CD4-positive, alpha-beta T cell treated with Interferon gamma for 1 hour (primary cell): ENCODE measurements around the gene SPARC.

ENCODE experiments used
- DNase-seq: peaks from one replicate; pipeline ENCODE4 v3.0.0-alpha.2; 2020

Gene SPARC

GRCh38 chr5:151651997-151652645 lies 34.6 kb downstream of the SPARC start:
- DNase-seq = peak; percentile 64

GRCh38 chr5:151648988-151649387 lies 37.7 kb downstream of the SPARC start:
- no peak for DNase-seq

- no peak for DNase-seq
Observed at GRCh38 chr5:151648089-151648488, 38.6 kb downstream of the SPARC start.

GRCh38 chr5:151647320-151647861 lies 39.3 kb downstream of the SPARC start:
- peak; percentile 23 for DNase-seq

GRCh38 chr5:151646334-151646733 lies 40.4 kb downstream of the SPARC start:
- DNase-seq = no peak

GRCh38 chr5:151643388-151643787 lies 43.3 kb downstream of the SPARC start:
- DNase-seq = no peak

GRCh38 chr5:151642472-151643140 lies 44.1 kb downstream of the SPARC start:
- DNase-seq = no peak

GRCh38 chr5:151638619-151639018 lies 48.1 kb downstream of the SPARC start:
- DNase-seq = no peak

- DNase-seq = no peak
Observed at GRCh38 chr5:151637676-151638075, 49.0 kb downstream of the SPARC start.

GRCh38 chr5:151633892-151634291 lies 52.8 kb downstream of the SPARC start:
- no peak for DNase-seq

GRCh38 chr5:151632941-151633340 lies 53.8 kb downstream of the SPARC start:
- DNase-seq = no peak

- DNase-seq = no peak
Observed at GRCh38 chr5:151632524-151632923, 54.2 kb downstream of the SPARC start.

GRCh38 chr5:151631941-151632340 lies 54.8 kb downstream of the SPARC start:
- no peak for DNase-seq

GRCh38 chr5:151630088-151630487 lies 56.6 kb downstream of the SPARC start:
- no peak for DNase-seq

- DNase-seq = no peak
Observed at GRCh38 chr5:151628112-151628823, 58.4 kb downstream of the SPARC start.

- DNase-seq = no peak
Observed at GRCh38 chr5:151627650-151628049, 59.1 kb downstream of the SPARC start.

GRCh38 chr5:151625285-151625684 lies 61.4 kb downstream of the SPARC start:
- no peak for DNase-seq

GRCh38 chr5:151624476-151624875 lies 62.2 kb downstream of the SPARC start:
- DNase-seq = no peak

GRCh38 chr5:151622367-151623088 lies 64.2 kb downstream of the SPARC start:
- no peak for DNase-seq

GRCh38 chr5:151620461-151620840 lies 66.3 kb downstream of the SPARC start:
- no peak for DNase-seq

GRCh38 chr5:151619812-151620460 lies 66.8 kb downstream of the SPARC start:
- DNase-seq = no peak

GRCh38 chr5:151618907-151619306 lies 67.8 kb downstream of the SPARC start:
- no peak for DNase-seq
